Dermis blood vessel endothelial cell (primary cell): ENCODE data around the gene HIGD2B. TPM values are rescaled to one million over a fixed set of nuclear protein-coding genes. Genes with fewer than 3 reads are reported as not detected.
"Not testable (repeated sequence)": the region's sequence is repeated elsewhere in the genome, so short reads cannot be mapped to it uniquely, and the experiment has no call there.

Experiments
- DNase-seq: peaks from one replicate; pipeline ENCODE4 v3.0.0; 2010
- total RNA-seq: library from RNA; depleted of rRNA; stranded (reverse); fragments of >200 nt; gene quantifications from 2 replicates; pipeline ENCODE4 v1.2.3, GENCODE V29; 2014

HIGD2B gene
- total RNA-seq, 1 donor from 2014 or later: not detected

GRCh38 chr15:72671525-72671924 lies 14.5 kb downstream of the HIGD2B start:
- DNase-seq: no peak

GRCh38 chr15:72670656-72671352 lies 15.2 kb downstream of the HIGD2B start:
- DNase-seq: peak; percentile 79

- not testable (repeated sequence) for DNase-seq
Measured at GRCh38 chr15:72669803-72670202, 16.2 kb downstream of the HIGD2B start.

DNA sequence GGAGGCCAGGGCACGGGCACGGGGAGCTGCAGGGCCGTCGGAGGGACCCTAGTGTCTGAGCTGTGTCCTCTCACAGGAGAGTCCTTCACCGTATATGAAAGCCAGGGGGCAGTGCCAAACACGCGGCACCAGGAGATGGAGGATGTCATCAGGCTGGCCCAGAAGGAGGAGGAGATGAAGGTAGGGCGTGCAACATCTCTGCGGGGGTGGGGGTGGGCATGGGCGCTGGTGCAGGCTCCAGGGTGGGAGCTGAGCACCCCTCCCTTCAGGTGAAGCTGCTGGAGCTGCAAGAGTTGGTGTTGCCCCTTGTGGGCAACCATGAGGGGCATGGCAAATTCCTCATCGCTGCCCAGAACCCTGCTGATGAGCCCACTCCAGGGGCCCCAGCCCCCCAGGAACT lies 20.3 kb downstream of the HIGD2B start:
- not testable (repeated sequence) for DNase-seq

GRCh38 chr15:72663931-72664330 lies 22.1 kb downstream of the HIGD2B start:
- DNase-seq: not testable (repeated sequence)

- not testable (repeated sequence) for DNase-seq
Measured at GRCh38 chr15:72661081-72661480, 24.9 kb downstream of the HIGD2B start.

GRCh38 chr15:72656014-72656413 lies 30.0 kb downstream of the HIGD2B start:
- not testable (repeated sequence) for DNase-seq

DNA sequence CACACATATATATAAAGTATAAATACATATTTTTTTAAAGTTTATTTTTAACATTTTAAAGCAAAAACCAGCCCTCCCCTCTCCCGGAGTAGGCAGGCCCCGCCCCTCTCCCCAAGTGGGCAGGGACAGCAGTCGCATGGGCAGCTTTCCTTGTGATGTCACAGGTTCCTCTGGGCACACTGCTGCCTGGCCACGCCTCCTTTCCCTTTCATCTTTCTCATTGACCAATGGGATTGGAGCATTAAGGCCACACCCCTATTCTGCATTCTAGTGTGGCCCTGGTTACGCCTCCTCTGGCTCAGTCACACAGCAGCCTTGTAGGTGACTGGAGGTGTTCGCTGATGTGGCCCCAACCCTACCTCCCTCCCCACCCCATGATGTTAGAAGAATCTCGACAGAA lies 31.6 kb downstream of the HIGD2B start, which contains the start of gene GOLGA6B:
TSS of gene GOLGA6B (plus strand) at position 301 of the 400 bp plus-strand sequence. CDS start at position 342, 41 bp downstream.
- DNase-seq: not testable (repeated sequence)

- DNase-seq: not testable (repeated sequence)
Measured at GRCh38 chr15:72648631-72649253, 37.2 kb downstream of the HIGD2B start.

GRCh38 chr15:72642271-72642670 lies 43.7 kb downstream of the HIGD2B start:
- DNase-seq: not testable (repeated sequence)

DNA sequence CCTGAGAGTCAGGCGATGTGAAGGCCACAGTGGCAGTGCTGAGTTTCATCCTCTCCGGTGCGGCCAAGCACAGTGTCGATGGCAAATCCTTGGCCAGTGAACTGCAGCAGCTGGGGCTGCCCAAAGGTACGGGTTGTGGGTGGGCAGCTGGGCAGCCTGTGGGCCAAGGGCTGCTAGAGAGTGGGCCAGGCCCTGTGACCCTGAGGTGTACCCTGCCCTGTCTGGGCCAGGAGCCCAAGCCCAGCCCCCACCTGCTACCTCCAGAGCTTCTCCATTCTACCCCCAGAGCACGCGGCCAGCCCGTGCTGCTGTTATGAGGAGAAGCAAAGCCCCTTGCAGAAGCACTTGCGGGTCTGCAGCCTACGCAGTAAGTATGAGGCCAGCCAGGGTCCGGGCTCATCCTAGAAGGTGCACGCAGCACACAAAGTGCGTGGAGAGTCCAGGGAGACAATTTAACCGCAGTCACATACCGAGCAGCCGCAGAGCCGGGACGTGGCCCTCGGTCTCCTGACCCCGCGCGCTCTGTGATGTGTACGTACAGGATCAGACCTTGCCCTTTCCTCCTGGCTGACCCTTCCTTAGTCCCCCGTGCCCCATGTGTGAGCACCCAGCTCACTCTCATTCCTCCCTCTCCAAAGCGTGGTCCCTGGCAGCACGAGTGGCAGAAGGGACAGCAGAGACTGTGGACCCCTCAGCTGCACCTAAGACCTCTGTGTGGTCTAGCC lies 46.1 kb downstream of the HIGD2B start:
- DNase-seq: not testable (repeated sequence)

DNA sequence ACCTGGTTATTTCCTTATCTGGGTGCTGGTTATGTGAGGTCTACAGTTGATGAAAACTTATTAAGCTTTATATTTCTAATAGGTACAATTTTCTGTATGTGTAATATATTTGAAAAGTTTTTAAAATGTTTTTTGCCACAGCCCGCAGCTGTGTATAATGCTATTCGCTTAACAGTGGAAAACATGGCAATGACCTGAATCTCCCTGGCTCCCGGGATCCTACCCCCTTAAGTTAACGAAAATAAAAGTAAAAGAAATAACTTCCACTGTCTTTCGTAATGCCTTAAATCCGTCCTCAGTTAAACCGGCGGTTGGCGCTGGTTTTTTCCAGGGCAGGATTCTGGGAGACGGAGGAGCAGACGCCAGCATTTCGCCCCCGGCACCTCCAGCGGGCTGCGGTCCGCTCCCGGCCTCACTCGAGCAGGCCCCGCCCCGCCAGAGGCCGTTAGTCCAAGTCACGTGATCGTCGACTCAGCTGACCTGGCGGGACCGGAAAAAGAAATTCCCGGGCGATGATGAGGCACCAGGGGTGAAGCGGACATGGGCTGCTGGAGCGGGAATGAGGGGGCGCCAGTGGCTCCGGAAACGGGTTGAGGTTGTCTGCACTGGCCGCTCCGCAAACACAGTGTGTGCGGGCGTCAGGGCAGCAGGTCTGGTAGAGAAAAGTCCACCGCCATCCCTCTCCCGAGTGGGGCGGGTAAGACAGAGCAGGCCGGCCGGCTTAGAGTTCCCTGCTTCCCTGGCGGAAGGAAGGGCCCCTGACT lies 49.3 kb downstream of the HIGD2B start:
- DNase-seq: peak; percentile 70

DNA sequence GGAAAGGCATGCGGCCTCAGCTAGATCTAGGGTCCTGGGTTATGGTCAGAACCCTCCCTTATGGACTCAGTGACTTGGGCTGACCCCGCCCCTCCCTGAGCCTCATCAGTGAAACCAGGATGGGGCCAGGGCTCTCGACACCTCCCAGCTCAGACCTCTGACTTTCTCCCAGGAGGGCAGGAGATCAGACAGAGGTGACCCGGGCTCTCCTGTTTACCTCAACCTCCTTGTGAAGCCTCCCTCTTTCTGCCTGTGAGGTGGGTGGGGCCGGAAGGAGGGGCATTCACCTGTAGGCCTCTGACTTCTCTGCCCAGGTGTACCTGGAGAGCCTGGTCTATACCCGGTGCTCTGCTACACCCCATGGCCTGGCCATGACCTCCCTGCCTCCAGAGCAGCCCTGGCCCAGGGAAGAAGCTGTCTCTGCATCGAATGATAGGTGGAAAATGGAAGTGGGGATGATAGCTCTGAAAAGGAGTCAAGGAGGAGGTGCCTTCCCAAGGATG lies 56.9 kb downstream of the HIGD2B start:
- DNase-seq: not testable (repeated sequence)

GRCh38 chr15:72628249-72629067 lies 57.5 kb downstream of the HIGD2B start:
- DNase-seq: not testable (repeated sequence)

DNA sequence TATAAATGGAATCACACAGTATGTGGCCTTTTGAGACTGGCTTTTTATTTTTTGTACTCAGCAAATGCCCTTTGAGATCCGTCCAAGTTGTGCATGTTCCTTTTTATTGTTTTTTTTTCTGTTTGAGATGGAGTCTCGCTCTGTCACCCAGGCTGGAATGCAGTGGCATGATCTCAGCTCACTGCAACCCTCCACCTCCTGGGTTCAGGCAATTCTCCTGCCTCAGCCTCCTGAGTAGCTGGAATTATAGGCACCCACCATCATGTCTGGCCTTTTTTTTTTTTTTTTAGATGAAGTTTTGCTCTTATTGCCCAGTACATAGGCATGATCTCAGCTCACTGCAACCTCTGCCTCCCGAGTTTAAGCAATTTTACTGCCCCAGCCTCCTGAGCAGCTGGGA lies 59.8 kb downstream of the HIGD2B start:
- not testable (repeated sequence) for DNase-seq

Other genes starting within 250 kb of the HIGD2B start
- 38.6 and 50.4 TPM in 2 replicates for gene ARIH1, start 211.9 kb downstream of the HIGD2B start, total RNA-seq
- gene GOLGA6B, start 31.5 kb downstream of the HIGD2B start, total RNA-seq: not detected in 2 replicates
- 9.2 and 10.2 TPM in 2 replicates for gene BBS4, start within 50 bp of the HIGD2B start, total RNA-seq
- gene ADPGK, start 97.6 kb upstream of the HIGD2B start, total RNA-seq: 49.1 and 51.6 TPM in 2 replicates